HL-60/S4 (cell line): ENCODE data around the gene SHF.

Source experiments
- in situ Hi-C: fragments of 300-500 bp; cut with MboI; formaldehyde crosslinking; loops from 2 replicates; pipeline ENCODE4 v1.14.3; 2022; ENCODE audit warnings: low sequenced_read_pairs

Gene SHF

DNA sequence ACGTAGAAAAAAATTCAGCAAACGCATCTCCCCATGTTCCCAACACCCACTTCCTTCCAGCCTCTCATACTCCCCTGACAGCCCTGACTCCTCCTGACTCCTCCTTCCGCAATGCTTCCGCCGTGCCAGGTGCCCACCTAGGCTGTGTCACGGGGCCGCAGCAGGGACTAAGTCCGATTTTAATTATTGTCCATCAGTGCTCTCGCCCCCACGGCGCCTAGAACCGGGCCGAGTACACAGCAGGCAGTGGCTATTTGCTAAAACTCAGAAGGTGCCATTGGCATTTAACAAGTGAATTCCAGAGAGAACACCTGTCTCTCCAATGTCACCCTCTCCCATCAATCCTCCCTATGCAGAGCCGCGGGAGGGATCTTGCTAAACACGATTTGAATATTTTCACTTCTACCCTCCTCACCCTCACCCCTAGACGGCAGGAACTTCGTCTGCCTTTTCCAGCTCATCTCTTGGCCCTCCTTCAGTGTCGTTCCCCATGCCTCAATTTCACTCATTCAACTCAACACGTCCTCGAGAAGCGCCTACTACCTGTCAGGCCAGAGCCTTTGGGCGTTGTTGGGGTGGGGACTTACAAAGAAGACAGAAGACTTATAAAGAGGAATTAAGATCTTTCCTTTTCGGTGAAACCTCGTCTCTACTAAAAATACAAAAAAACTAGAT, 11.5 kb upstream of the SHF start:
- in situ Hi-C loops: no loop called here

DNA sequence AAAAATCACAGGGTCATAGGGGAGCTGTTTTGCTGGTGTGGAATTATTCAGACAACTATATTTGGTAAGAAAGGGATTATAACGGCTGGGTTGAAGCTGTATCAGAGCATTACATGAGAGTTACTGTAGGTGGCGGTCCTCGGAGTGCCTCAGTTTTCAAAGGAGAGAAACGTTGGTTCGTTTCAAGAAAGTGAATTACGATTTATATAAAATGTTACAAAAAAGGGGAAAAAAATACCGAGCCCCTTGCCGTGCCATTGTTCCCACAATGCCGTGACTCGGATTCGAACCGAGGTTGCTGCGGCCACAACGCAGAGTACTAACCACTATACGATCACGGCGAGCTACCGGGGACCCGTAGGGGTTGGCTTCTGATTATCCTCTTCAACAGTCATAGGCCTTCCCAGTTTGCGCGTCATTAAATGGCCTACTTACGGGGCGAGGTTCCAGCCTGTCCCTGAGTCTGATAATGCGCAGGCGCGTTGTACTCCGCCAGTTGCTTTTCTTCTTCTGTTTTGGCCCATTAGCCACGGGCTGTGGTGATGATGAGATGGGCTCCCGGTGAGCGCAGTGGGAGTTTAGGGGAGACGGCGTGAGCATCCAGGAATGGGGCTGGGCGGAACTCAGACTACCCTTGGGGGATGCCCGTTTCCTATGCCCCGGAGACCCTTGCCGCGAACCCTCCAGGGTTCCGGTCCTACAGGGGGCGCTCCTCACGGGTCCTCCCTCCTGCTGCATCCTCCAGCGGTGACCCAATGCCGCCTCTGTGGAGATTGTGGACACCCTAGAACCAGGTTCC, 10.8 kb upstream of the SHF start:
- in situ Hi-C loops: no loop called here

- in situ Hi-C loops: no loop called here
Measured at GRCh38 chr15:45197512-45197911, 9.7 kb upstream of the SHF start.

GRCh38 chr15:45187578-45187893, 230 bp downstream of the SHF start:
- in situ Hi-C loops: no loop called here

DNA sequence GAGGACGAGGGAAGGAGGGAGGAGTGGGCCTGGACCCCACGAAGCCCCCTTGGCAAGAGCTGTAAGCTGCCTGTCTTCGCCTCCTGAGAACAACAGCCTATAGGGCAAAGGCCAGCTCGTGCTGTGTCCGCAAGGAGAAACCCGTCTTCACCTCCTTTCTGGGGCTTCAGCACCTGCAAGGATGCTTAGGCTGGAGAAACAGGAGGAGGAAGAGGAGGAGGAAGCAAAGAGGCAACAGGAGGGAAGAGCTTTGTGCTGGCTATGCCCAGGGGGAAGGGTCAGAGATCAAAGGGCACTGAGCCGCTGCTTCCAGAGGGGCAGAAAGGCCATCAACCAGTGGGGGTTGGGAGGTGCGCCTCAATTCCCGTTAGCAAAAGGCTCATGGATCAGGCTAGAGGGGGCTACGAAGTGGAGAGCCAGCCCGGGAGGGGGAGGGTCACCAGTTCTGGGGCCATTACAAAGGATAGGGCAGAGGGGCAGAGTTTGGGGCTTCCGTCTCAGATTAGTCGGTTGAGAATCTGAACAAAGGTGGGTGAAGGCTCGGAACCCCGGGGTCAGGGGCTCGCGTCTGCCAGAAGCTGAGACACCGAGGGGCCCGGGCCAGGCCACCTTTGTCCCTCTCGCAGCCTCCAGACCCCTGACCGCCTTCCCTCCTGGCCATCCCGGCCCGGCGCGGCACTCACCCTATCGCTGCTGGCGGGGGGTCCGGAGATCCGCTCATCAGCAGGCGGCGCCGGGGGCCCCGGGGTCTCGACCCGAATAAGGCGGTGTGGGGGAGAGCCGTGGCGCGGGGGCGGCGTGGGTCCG, 792 bp downstream of the SHF start:
- in situ Hi-C loops: no loop called here

- in situ Hi-C loops: no loop called here
Measured at GRCh38 chr15:45185903-45186770, 1.6 kb downstream of the SHF start.

GRCh38 chr15:45185069-45185779, 2.5 kb downstream of the SHF start:
- in situ Hi-C loops: no loop called here

- in situ Hi-C loops: no loop called here
Measured at GRCh38 chr15:45184562-45185041, 3.2 kb downstream of the SHF start.

DNA sequence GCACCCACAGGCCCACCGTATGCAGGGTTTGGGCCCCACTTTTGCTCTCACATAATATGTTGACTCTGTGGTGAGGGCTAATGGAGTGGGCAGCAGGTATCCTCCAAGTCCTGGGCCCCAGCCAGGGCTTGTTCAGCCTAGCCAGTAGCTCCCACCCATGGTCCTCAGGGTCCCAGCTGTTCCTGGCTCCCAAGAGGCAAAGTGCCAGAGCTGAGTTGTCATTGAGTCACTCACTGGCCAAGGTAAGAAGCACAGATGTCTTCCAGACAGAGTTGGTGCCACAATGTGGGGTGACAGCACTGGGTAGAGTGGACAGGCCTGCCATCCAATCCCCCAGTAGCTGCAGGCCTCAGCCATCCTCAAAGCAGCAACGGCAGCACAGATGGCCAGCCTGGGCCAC, 4.3 kb downstream of the SHF start:
- in situ Hi-C loops: no loop called here

- in situ Hi-C loops: no loop called here
Measured at GRCh38 chr15:45182996-45183395, 4.8 kb downstream of the SHF start.

DNA sequence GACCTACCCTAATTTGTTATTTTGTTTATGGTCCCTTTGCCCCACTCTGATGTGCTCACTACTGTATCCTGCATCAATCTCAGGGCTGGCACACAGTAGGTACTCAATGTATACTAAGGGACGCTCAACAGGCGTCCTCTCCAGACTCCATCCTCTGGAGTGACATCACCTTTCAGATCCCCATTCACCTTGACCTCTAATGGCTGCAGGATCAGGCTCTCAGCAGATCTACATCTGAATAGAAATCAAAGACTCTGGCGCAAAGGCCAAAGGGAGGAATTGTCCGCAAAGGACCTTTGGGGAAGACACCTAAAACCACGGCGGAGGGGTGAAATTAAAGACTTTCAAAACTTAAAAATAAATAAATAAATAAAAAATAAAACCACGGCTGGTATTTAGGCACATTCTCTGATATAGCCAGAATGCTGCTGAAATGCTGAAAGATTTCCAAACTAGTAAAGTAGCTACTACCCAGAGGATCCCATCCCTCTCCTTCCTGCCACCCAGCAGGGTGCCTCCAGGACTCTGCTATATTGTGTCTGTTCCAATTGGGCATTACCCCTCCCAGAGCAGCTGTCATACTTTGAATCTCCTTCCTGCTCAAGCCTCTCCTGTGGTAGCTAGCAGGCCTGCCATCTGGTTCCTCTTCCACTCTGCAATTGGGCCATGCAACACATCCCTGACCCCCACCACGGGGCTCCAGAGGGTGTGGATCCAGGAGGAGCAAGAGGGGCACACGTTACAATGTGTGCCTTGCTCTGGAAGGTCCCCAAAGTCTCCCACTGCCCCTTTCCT, 6.1 kb downstream of the SHF start:
- in situ Hi-C loops: no loop called here

DNA sequence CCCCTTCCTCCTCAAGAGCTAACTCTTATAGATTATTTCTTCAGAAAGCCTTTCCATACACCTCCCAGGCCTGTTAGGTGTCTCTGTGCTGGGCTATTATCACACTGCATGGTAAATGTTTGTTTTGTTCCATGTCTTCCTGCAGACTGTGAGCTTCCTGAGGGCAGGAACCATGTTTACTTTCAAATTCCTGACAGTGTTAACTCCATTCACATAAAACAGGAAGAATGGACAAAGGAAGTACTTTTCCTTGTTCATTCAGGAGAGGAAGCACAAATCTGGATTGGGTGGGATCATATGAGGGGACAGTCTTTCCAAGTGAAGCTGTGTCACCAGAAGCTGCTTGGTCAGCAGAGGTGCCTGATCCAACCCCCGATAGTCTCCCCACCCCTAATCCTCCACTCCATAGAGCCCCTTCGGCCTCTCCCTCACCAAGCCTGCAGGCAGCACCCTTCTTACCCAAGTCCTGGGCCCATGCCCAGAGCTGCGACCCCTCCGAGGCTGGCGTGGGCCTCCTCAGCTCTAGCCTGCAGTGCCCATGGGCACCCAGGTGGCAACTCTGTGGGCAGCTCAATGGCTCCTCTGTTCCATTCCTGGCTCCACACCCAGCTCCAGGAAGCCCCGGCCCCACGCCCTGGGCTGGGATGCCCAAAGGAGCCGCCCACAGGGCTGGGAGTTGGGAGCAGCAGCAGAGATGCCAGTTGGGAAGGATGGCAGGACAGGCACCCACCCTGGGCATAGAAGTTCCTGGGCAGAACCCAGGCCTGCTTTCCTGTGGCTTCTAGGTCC, 6.9 kb downstream of the SHF start:
- in situ Hi-C loops: no loop called here

GRCh38 chr15:45180201-45180600, 7.6 kb downstream of the SHF start:
- in situ Hi-C loops: no loop called here

GRCh38 chr15:45179221-45179985, 8.4 kb downstream of the SHF start:
- in situ Hi-C loops: no loop called here

DNA sequence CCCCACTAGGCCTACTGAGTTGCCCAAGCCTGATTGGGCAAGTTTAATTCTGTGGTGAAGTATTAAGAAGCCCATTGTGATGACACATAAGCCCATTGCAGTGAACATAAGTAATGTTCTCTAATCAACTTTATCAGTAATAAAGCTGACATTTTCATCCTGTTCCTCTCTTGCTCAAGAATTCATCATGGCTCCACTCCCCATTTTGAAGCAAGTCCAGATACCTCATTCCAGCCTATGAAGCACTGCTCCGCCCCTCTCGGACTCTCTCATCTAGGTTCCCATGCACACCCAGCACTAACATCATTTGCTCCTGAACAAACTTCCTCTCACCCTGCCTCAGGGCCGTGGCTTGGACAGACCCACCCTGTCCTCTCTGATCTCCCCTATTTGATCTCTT, 10.5 kb downstream of the SHF start:
- in situ Hi-C loops: no loop called here

GRCh38 chr15:45174577-45174976, 13.2 kb downstream of the SHF start:
- in situ Hi-C loops: loop anchor here (25.0 kb wide), 1 partner anchor 438 kb away; no protein-coding TSS in a partner anchor

- in situ Hi-C loops: loop anchor here (25.0 kb wide), 1 partner anchor 438 kb away; no protein-coding TSS in a partner anchor
Measured at GRCh38 chr15:45174069-45174468, 13.7 kb downstream of the SHF start.

DNA sequence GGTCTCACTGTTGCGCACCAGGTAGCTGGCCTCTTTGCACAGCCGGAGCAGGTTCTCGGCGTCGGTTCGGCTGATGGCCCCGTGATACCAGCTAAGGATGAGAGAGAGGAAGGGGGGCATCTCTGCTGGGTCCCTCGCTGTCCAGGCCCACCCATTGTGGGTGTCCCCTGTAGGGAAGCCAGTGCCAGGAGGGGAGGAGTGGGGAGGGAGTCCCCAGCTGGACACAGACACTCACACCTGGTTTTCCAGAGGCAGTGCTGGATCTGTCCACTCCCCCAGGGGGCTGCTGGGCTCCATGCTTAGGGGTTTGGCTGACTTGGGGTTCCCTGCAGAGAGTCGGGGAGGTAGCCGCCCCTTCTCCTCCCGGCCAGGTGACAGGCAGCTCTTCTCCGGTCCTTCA, 15.9 kb downstream of the SHF start:
- in situ Hi-C loops: loop anchor here (25.0 kb wide), 1 partner anchor 440 kb away; no protein-coding TSS in a partner anchor
